Endodermal cell (in vitro differentiated cells): ENCODE results near the gene SDC1. TPM values are rescaled to one million over a fixed set of nuclear protein-coding genes. Genes with fewer than 3 reads are reported as not detected.
A peak's percentile ranks its signal among the peaks of the same experiment; 100 is the strongest.

Source experiments
- DNase-seq: peaks from one replicate; pipeline ENCODE4 v3.0.0-alpha.2; 2017
- H3K27ac ChIP-seq: 2 replicates; pipeline ENCODE4 v1.5.1; 2013; ENCODE audit warnings: mild to moderate bottlenecking, low read depth, low read length, moderate library complexity
- H3K27me3 ChIP-seq: 2 replicates; pipeline ENCODE4 v1.6.1; 2013; ENCODE audit warnings: mild to moderate bottlenecking, low read length, moderate library complexity; ENCODE audit not compliant: insufficient read depth, control insufficient read depth, poor library complexity, severe bottlenecking
- H3K36me3 ChIP-seq: 2 replicates; pipeline ENCODE4 v1.7.0; 2013; ENCODE audit warnings: mild to moderate bottlenecking, low read length, moderate library complexity; ENCODE audit not compliant: control insufficient read depth, insufficient read depth
- H3K4me1 ChIP-seq: one replicate; pipeline ENCODE4 v1.7.0; 2013; ENCODE audit warnings: low read length; ENCODE audit not compliant: control insufficient read depth, insufficient read depth
- H3K4me3 ChIP-seq: 2 replicates; pipeline ENCODE4 v1.5.1; 2013; ENCODE audit warnings: mild to moderate bottlenecking, low read length, moderate library complexity
- H3K9ac ChIP-seq: 2 replicates; pipeline ENCODE4 v1.6.1; 2013; ENCODE audit warnings: mild to moderate bottlenecking, low read length, moderate library complexity; ENCODE audit not compliant: poor library complexity, severe bottlenecking; ENCODE audit errors: extremely low read depth
- H3K9me3 ChIP-seq: 2 replicates; pipeline ENCODE4 v1.6.1; 2013; ENCODE audit warnings: mild to moderate bottlenecking, low read length, moderate library complexity; ENCODE audit not compliant: control insufficient read depth
- H3K27ac Mint-ChIP-seq: 2 replicates; pipeline ENCODE4 v1.8.0; 2020; ENCODE audit warnings: mixed read lengths
- H3K27me3 Mint-ChIP-seq: 2 replicates; pipeline ENCODE4 v1.8.0; 2021; ENCODE audit warnings: mild to moderate bottlenecking, mixed read lengths; ENCODE audit not compliant: insufficient read depth
- H3K36me3 Mint-ChIP-seq: 2 replicates; pipeline ENCODE4 v1.8.0; 2020; ENCODE audit warnings: low read depth, mixed read lengths
- H3K4me1 Mint-ChIP-seq: 2 replicates; pipeline ENCODE4 v1.8.0; 2020; ENCODE audit warnings: mixed read lengths
- H3K4me3 Mint-ChIP-seq: 2 replicates; pipeline ENCODE4 v1.8.0; 2020; ENCODE audit warnings: mild to moderate bottlenecking, moderate library complexity, mixed read lengths
- H3K9me3 Mint-ChIP-seq: 2 replicates; pipeline ENCODE4 v1.8.0; 2020; ENCODE audit warnings: mild to moderate bottlenecking, mixed read lengths
- CTCF ChIP-seq: fragments of 200-600 bp; sonication (generic); conservative IDR thresholded peaks from 2 replicates; pipeline ENCODE4 v1.5.0; 2021; ENCODE audit warnings: antibody characterized with exemption, mild to moderate bottlenecking
- WGBS, 2 experiments: methylation state at CpG; one replicate each; pipeline versions ENCODE4 v1.1.5 to v1.1.7; 2013; ENCODE audit warnings: missing lambda C conversion rate in 2 of 2, mixed read lengths in 1 of 2; ENCODE audit not compliant: insufficient coverage in 1 of 2, insufficient read length in 1 of 2; 5-methylcytosine and 5-hydroxymethylcytosine counted together
- total RNA-seq, 2 donors: library from RNA; stranded (reverse); fragmentation: NEBNext Ultra II Directional in 1 of 2; extraction: Animal tissue kit (Norgen Biotek cat#: 25700) in 1 of 2; gene quantifications; 2 replicates in 1 of 2; 3 replicates in 1 of 2; pipeline ENCODE4 v1.2.1, GENCODE V29; 2021

SDC1 gene
- total RNA-seq, 2 donors from 2014 or later: 12.7 to 19.2 TPM

GRCh38 chr2:20224164-20224715 lies 690 bp downstream of the SDC1 start:
- H3K4me1 ChIP-seq: peaks cover 5% of the 10 kb centered on the region
- no peak for DNase-seq

GRCh38 chr2:20223407-20224163 lies 1.3 kb downstream of the SDC1 start:
- Histone ChIP-seq H3K36me3 (no peaks in the 10 kb centered on the region), H3K27me3 (peaks cover 27% of the 10 kb centered on the region), H3K27ac (peak overlapping the region; percentile 80), H3K4me1 (peaks cover 5% of the 10 kb centered on the region), H3K9me3 (no peaks in the 10 kb centered on the region), H3K4me3 (peak overlapping the region; percentile 80), H3K9ac (peak overlapping the region; percentile 3)
- TF ChIP-seq CTCF: peak; percentile 25
- peak; percentile 81 for DNase-seq
- Mint-ChIP-seq H3K4me3 (peak overlapping the region; percentile 48), H3K36me3 (no peaks in the 10 kb centered on the region), H3K9me3 (no peaks in the 10 kb centered on the region), H3K27me3 (peaks cover 28% of the 10 kb centered on the region), H3K27ac (no peak overlapping the region), H3K4me1 (peaks cover 19% of the 10 kb centered on the region)
- 1 to 2% methylated on average over 18 to 66 of the region's 66 CpGs for WGBS, 2 experiments

More at GRCh38 chr2:20224164-20224715, 690 bp downstream of the SDC1 start:
- no peak for TF ChIP-seq CTCF
- Mint-ChIP-seq H3K4me3 (peak overlapping the region; percentile 48), H3K4me1 (peaks cover 19% of the 10 kb centered on the region), H3K27ac (no peak overlapping the region), H3K36me3 (no peaks in the 10 kb centered on the region), H3K9me3 (no peaks in the 10 kb centered on the region), H3K27me3 (peaks cover 28% of the 10 kb centered on the region)
- H3K36me3 ChIP-seq: no peaks in the 10 kb centered on the region
- peak overlapping the region; percentile 80 for H3K27ac ChIP-seq
- no peaks in the 10 kb centered on the region for H3K9me3 ChIP-seq
- peak overlapping the region; percentile 80 for H3K4me3 ChIP-seq
- 0% methylated on average over 10 to 70 of the region's 70 CpGs for WGBS, 2 experiments
- H3K9ac ChIP-seq: no peak overlapping the region
- H3K27me3 ChIP-seq: peaks cover 27% of the 10 kb centered on the region

GRCh38 chr2:20222769-20223406 lies 2.0 kb downstream of the SDC1 start:
- H3K36me3 ChIP-seq: no peaks in the 10 kb centered on the region
- no peak overlapping the region for H3K9ac ChIP-seq
- no peaks in the 10 kb centered on the region for H3K9me3 ChIP-seq
- Mint-ChIP-seq H3K4me1 (peaks cover 19% of the 10 kb centered on the region), H3K4me3 (peak overlapping the region; percentile 48), H3K27me3 (peaks cover 28% of the 10 kb centered on the region), H3K9me3 (no peaks in the 10 kb centered on the region), H3K36me3 (no peaks in the 10 kb centered on the region), H3K27ac (peak overlapping the region; percentile 21)
- H3K27ac ChIP-seq: no peak overlapping the region
- TF ChIP-seq CTCF: no peak
- peaks cover 27% of the 10 kb centered on the region for H3K27me3 ChIP-seq
- WGBS, 2 experiments: 47 to 49% methylated on average over 18 to 21 of the region's 21 CpGs
- no peak for DNase-seq
- peaks cover 5% of the 10 kb centered on the region for H3K4me1 ChIP-seq
- H3K4me3 ChIP-seq: peak overlapping the region; percentile 80
